ENCODE results near the gene LYRM1. TPM values are rescaled to one million over a fixed set of nuclear protein-coding genes. Genes with fewer than 3 reads are reported as not detected.
"Not testable (repeated sequence)": the region's sequence is repeated elsewhere in the genome, so short reads cannot be mapped to it uniquely, and the experiment has no call there.

Gene LYRM1
- total RNA-seq, 1 experiment from 2014 or later, result 42.1 TPM

DNA sequence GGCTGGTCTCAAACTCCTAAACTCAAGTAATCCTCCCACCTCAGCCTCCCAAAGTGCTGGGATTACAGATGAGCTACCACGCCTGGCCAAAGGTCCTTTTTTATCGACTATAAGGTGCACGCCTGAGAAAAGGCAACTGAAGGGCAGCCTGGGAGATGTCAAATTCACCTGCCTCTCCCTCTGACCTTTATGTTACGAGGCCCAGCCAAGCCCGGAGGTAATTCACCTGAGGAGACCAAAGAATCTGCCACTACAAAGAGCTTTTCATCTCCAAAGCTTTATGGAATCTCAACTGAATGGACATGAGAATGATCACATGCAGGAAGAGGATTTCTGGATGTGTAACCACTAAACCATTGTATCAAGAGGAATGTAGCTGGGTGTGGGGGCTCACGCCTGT lies 37.2 kb downstream of the LYRM1 start:
- no peak for DNase-seq (ENCODE audit: low read depth)

DNA sequence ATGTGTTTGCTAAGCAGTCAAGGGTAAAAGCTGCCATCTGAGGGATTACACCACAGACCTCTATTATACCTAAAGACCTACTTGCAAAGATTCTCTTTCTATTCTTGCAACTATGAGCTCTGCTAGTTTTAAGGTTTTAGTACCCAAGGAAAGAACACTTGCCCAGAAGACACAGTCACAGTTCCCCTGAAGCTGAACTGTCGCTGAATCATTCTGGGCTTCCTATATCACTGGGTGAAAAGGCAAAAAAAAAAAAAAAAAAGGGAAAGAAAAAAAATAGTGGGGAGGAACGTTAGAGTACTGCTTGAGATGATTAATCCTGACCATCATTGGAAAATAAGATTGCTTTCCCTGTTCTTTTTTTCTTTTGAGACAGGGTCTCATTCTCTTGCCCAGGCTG lies 37.9 kb downstream of the LYRM1 start:
- DNase-seq (ENCODE audit: low read depth), result peak; percentile 67

GRCh38 chr16:20939611-20940010 lies 39.0 kb downstream of the LYRM1 start:
- DNase-seq (ENCODE audit: low read depth), result no peak

DNA sequence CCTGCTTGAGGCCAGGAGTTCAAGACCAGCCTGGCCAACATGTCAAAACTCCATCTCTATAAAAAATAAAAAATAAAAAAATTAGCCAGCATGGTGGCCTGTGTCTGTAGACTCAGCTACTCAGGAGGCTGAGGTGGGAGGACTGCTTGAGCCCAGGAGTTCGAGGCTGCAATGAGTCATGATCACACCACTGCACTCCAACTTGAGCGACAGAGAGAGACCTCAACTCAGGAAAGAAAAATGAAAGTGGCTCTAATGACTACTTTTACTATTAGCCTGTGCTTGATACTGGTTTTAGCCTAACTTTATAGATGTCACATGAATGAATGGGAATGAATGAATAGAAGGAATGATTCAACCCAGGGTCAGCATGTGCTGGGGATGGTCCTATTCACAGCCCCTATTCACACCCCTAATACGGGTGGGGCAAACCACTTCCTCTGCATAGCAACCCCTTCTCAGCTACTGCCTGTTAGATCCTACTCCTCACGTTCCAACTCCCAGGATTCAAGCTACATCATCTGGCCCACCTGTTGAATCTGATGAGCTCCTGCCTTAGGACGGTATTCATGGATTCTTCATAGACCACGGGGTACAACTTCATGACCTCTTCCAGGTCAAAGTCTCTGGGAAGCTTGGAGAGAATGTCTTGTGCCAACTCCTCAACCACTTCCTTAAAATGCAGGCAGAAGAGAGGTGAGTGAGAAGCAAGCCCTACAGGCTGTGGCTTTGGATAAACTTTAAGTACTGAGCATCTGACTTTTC lies 40.5 kb downstream of the LYRM1 start:
- DNase-seq (ENCODE audit: low read depth), result no peak

- no peak for DNase-seq (ENCODE audit: low read depth)
These were observed 41.0 kb downstream of the LYRM1 start for GRCh38 chr16:20941636-20941926.

- DNase-seq (ENCODE audit: low read depth), result no peak
These were observed 41.7 kb downstream of the LYRM1 start for GRCh38 chr16:20942256-20942655.

- peak; percentile 51 for DNase-seq (ENCODE audit: low read depth)
These were observed 44.4 kb downstream of the LYRM1 start for GRCh38 chr16:20944861-20945574.

GRCh38 chr16:20945575-20945875 lies 45.0 kb downstream of the LYRM1 start:
- not testable (repeated sequence) for DNase-seq (ENCODE audit: low read depth)

- DNase-seq (ENCODE audit: low read depth), result no peak
These were observed 45.6 kb downstream of the LYRM1 start for GRCh38 chr16:20946015-20946629.

- DNase-seq (ENCODE audit: low read depth), result no peak
These were observed 47.9 kb downstream of the LYRM1 start for GRCh38 chr16:20948444-20948843.

- DNase-seq (ENCODE audit: low read depth), result no peak
These were observed 49.1 kb downstream of the LYRM1 start for GRCh38 chr16:20949660-20950059.

DNA sequence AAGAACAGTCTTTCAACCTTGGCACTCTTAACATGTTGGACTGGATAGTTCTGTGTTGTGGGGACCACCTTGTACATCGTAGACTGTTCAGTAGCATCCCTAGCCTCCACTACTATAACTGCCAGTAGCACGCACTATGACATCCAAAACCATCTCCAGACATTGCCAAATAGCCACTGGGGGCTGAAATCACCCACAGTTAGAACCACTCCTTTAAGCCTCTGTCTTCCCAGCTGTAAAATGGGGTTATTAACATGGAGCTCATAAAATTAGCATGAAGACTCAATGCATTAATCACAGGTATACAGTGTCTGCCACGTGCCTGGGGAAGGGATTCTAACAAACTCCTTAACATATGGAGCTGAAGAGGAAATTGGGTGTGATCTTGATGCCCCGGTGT lies 49.7 kb downstream of the LYRM1 start:
- DNase-seq (ENCODE audit: low read depth), result no peak

GRCh38 chr16:20952139-20952920 lies 51.8 kb downstream of the LYRM1 start:
- DNase-seq (ENCODE audit: low read depth), result no peak

DNA sequence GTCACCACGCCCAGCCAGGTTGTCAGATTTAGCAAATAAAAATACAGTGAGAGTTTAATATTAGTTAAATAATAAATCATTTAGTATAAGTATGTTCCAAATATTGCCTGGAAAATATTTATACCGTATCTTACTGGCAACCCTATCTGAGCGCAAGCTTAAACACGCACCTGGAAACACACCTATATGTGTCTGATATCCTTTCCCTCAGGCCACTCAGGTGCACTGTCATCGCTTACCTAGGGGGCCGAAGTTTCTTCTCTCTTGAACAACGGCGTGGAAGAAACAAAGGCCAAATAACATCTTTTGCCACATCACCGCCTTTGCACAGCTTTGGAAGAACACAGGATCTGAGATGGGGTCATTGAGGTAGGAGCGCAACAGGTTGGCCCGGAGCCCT lies 54.0 kb downstream of the LYRM1 start:
- DNase-seq (ENCODE audit: low read depth), result no peak

- no peak for DNase-seq (ENCODE audit: low read depth)
These were observed 55.7 kb downstream of the LYRM1 start for GRCh38 chr16:20956319-20956718.

- no peak for DNase-seq (ENCODE audit: low read depth)
These were observed 56.6 kb downstream of the LYRM1 start for GRCh38 chr16:20957153-20957552.

- no peak for DNase-seq (ENCODE audit: low read depth)
These were observed 60.3 kb downstream of the LYRM1 start for GRCh38 chr16:20960899-20961298.

GRCh38 chr16:20968765-20969164 lies 68.2 kb downstream of the LYRM1 start:
- no peak for DNase-seq (ENCODE audit: low read depth)

GRCh38 chr16:20969386-20969785 lies 68.8 kb downstream of the LYRM1 start:
- no peak for DNase-seq (ENCODE audit: low read depth)

DNA sequence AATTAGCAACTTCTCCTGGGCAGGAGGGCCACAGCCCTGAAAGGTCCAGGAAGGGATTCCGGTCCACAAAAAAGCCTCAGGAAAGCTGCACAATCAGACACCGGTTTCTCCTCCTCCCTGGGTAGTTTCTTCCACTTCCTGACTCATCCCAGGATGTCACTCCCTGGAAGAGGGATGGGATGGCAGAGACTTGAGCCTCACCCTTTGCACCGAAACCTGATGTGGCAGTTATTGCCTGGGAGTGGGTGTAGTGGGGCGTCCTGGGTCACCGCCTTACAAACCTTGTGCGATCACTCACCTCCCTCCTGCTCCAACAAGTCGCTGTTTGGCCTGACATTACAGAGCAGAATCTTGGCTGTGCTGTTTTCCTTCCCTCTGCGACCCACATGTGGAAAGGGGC lies 70.8 kb downstream of the LYRM1 start:
- DNase-seq (ENCODE audit: low read depth), result peak; percentile 6

- DNase-seq (ENCODE audit: low read depth), result not testable (repeated sequence)
These were observed 72.6 kb downstream of the LYRM1 start for GRCh38 chr16:20973201-20973600.
